ENCODE data around the gene CDH7. TPM values are rescaled to one million over a fixed set of nuclear protein-coding genes. Genes with fewer than 3 reads are reported as not detected.

CDH7 gene, protein sequence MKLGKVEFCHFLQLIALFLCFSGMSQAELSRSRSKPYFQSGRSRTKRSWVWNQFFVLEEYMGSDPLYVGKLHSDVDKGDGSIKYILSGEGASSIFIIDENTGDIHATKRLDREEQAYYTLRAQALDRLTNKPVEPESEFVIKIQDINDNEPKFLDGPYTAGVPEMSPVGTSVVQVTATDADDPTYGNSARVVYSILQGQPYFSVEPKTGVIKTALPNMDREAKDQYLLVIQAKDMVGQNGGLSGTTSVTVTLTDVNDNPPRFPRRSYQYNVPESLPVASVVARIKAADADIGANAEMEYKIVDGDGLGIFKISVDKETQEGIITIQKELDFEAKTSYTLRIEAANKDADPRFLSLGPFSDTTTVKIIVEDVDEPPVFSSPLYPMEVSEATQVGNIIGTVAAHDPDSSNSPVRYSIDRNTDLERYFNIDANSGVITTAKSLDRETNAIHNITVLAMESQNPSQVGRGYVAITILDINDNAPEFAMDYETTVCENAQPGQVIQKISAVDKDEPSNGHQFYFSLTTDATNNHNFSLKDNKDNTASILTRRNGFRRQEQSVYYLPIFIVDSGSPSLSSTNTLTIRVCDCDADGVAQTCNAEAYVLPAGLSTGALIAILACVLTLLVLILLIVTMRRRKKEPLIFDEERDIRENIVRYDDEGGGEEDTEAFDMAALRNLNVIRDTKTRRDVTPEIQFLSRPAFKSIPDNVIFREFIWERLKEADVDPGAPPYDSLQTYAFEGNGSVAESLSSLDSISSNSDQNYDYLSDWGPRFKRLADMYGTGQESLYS
- total RNA-seq = not detected in 2 replicates

DNA sequence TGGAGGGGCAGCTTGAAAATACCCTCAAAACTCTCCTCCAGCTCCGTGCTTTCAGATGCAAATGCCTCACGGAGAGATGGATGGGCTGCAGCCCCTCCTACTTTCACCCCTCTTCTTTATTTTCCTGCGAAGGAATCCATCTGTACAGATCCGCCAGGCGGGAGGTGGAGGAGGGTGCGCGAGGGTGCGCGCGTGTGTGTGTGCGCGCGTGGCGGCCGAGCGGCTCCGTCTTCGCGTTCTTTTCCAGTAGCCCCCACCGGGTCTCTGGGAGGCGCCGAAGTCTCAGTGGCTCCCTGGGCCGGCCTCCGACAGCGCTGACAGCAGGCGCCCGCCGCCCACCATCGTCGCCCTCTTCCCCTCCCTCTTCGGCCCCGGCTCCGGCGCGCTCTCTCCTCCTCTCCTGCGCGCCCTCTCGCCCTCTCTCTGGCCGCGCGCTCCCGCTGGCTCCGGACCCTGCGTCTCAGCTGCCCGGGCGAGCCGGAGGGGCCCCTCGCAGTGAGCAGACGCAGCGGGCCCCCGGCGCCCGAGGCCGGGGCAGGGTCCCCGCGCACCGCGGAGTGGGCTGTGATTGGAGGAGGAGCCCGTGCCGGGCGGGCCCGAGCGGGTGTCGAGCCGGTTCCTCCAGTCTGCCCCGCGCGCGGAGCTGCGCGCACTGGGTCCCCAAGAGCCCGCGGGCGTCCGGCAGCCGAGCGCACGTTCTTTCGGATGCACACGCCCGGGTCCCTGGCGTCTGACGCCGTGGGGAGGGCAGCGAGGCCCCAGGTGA is at the start of gene CDH7:
TSS of gene CDH7 (plus strand) at position 624 of the 766 bp plus-strand sequence. CDS start 11,831 bp downstream, outside the sequence.

